ENCODE measurements around the gene KCTD19. TPM values are rescaled to one million over a fixed set of nuclear protein-coding genes. Genes with fewer than 3 reads are reported as not detected.

Gene KCTD19
- polyA plus RNA-seq, 1 donor from 2014 or later: not detected

DNA sequence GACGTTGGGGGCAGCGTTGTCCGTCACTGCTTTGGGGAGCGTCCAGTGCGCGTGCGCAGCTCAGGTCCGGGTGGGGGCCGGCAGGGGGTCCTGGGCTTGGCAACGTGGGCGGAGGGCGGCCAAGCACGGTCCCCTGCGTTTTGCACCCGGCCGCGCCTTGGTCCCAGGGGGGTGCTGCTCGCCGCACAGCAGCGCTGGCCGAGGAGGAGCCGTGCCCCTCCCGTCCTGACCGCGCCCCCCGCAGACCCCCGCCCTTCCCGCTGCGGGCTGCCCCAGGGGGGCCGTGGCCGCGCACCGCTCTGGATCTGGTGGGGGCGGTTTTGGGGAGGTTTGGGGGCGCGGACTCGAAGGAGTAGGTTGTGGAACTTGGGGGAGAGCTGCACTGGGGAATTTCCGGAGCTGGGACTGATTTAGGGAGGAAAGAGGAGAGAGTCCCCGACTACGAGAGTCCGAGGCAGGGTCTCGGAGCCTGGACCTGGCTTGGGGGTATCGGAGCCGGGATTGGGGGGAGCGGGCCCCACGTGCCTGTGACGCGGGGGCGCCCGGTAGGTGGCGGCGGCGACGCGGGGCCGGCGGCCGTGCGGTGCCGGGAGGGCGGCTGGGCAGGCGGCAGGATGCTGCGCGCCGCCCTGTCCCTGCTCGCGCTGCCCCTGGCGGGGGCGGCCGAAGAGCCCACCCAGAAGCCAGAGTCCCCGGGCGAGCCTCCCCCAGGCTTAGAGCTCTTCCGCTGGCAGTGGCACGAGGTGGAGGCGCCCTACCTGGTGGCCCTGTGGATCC lies 78.0 kb downstream of the KCTD19 start, which contains the start of gene SLC9A5:
SLC9A5 (plus strand) TSS at position 579 of the 777 bp plus-strand sequence; CDS start at position 615, 36 bp downstream.
- peak within 1 kb of the TSS; percentile 88 to 92 (median 91) for H3K4me3 Mint-ChIP-seq
- no peaks in the 10 kb centered on the region for H3K9me3 Mint-ChIP-seq
- H3K27me3 Mint-ChIP-seq: peaks cover 19% of the 10 kb centered on the region
- H3K36me3 Mint-ChIP-seq: no peaks in the 10 kb centered on the region
- H3K27ac Mint-ChIP-seq: peak within 1 kb of the TSS; percentile 58 to 92 (median 74)
- H3K4me1 Mint-ChIP-seq: peaks cover 24 to 29% (median 28%) of the 10 kb centered on the region in 3 donors

DNA sequence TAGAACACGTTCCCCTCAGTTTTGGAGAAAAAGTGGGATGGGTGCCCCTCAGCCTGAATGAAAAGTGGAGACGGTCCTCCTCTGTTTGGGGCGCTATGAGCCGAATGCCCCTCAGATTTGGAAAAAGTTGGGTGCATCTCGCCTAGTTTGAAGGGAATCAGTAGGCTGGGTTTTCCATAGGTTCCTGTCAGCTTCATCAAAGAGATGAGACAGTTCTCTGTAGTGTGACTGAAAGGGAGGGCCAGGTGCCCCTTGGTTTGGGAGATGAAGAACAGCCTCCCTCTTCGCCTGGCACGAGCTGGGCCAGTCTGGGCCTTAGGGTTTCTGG lies 78.5 kb downstream of the KCTD19 start:
- Mint-ChIP-seq H3K9me3 (no peaks in the 10 kb centered on the region), H3K36me3 (no peaks in the 10 kb centered on the region), H3K27ac (peak overlapping the region in 2 of 3 donors; percentile 47 to 74), H3K4me3 (peak overlapping the region; percentile 88 to 92 (median 91)), H3K4me1 (peaks cover 24 to 29% (median 28%) of the 10 kb centered on the region in 3 donors), H3K27me3 (peaks cover 19% of the 10 kb centered on the region)

DNA sequence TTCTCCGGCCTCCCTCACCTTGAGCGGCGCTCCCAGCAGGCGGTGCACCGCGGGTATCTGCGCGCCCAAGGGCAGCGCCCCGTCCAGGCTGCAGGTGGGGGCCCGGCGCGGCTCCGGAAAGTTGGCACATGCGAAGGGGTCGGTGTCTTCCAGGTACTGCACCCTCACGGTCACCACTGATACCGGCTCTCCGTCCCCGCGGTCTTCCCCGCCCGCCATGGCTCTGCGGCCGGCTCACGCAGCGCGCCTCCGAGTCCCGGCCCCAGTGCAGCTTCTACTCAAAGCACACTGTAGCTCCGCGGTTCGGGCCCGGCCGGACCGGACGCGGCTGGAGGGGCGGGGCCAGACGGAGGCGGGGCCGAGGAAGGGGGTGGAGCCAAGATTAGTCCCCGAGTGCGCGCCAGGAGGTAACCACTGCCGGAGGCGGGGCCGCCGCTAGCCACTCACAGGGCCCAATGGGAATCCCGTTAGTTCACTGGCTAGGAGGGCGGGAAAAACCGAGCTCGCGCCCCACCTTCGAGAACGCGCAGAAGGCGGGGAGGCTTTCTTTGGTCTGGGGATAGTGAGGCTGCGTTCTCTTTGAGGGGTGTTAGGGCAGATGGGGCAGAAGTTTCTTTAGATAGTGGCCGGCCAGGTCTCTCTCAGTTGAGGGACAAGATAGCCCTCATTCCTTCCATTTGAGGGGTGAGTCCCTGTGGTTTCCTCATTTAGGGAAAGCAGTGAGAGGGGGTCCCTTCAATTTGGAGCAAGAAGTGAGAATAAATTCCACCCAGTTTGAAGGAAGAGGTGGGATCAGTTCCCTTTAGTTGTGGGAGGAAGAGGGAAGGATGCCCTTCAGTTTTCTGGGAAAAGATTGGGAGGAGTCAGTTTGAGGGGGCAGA lies 79.1 kb downstream of the KCTD19 start, which contains the start of gene FHOD1:
FHOD1 (minus strand) TSS at position 290 of the 881 bp plus-strand sequence; CDS start at position 219, 71 bp downstream.
- Mint-ChIP-seq H3K27ac (peak within 1 kb of the TSS; percentile 73 to 92 (median 74)), H3K4me3 (peak within 1 kb of the TSS; percentile 88 to 92 (median 91)), H3K36me3 (no peaks in the 10 kb centered on the region), H3K27me3 (peaks cover 19% of the 10 kb centered on the region), H3K4me1 (peaks cover 24 to 31% (median 28%) of the 10 kb centered on the region in 3 donors), H3K9me3 (no peaks in the 10 kb centered on the region)

DNA sequence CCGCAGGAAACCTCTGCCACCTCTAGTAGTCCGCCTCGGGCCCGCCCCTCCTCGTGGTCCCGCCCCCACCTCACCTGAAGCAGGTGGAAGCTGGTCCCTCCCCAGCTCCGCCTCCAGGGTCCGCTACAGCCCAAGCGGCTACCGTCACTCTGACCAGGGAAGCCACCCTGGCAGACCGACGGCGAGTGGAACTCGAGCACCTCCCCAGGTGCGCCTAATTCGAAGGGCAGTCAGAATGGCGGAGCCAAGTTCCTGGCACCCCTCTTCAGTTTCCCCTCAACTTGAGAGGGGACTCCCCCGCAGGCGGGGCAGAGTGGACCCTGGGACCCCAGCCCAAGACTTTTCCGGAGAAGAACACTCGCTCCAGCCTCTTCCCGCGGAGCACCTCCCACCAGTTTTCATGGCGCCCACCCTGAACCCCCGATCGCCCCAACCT lies 79.8 kb downstream of the KCTD19 start:
- Mint-ChIP-seq H3K36me3 (no peaks in the 10 kb centered on the region), H3K4me1 (peaks cover 24 to 31% (median 28%) of the 10 kb centered on the region in 3 donors), H3K4me3 (peak overlapping the region; percentile 88 to 92 (median 91)), H3K9me3 (no peaks in the 10 kb centered on the region), H3K27me3 (peaks cover 19% of the 10 kb centered on the region), H3K27ac (peak overlapping the region; percentile 73 to 92 (median 74))

DNA sequence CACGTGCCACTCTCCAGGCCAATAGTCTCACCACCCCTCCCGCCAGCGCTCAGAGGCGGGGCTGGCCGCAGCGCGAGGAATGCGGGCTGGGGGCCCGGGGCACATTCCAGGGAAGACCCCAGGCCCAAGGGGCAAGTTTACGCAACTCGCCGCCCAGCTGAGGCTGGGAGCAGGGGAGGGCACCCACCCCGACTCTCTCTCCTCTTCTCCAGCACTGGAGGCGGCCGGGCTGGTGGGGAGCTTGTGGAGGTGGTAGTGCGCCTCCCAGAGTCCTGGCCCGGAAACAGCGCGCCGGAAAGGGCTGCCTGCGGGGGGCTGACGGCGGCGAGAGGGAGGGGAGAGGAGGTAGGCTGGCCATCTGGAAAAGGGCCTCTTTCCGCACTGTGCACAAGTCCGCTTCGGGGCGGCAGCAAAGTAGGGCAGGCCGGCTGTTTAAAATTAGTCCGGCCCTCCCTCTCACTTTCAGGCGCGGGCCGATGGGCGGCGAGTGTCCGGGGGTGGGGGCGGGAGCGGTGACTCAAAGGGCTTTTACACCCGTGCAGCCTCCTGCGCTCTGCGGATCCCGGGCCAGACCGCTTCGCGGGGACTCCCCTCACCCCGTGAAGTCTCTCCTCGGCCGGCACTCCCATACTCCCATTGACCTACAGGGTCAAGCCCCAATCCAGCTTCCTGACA lies 80.3 kb downstream of the KCTD19 start:
- Mint-ChIP-seq H3K36me3 (no peaks in the 10 kb centered on the region), H3K9me3 (no peaks in the 10 kb centered on the region), H3K4me3 (peak overlapping the region; percentile 88 to 92 (median 91)), H3K27me3 (peaks cover 19% of the 10 kb centered on the region), H3K4me1 (peaks cover 24 to 31% (median 25%) of the 10 kb centered on the region in 3 donors), H3K27ac (peak overlapping the region; percentile 73 to 94 (median 92))

DNA sequence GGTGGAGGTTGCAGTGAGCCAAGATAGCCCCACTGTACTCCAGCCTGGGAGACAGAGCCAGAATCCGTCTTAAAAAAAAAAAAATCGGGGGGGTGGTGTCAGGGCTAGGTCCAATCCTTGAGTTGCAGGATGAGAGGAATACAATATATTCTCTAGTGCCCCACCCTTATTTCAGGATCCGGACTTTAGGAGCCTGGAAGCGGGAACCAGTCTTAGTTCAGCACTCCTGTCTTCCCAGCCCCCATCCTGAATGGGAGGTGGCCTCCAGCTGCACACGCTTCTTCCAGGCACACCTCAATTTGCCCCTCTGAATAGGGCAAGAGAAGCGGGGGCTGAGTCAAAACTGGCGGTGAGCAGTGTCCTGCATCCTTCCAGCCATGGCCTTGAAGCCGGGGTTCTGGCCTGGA lies 80.9 kb downstream of the KCTD19 start:
- Mint-ChIP-seq H3K27ac (peak overlapping the region in 1 of 3 donors; percentile 94), H3K9me3 (no peaks in the 10 kb centered on the region), H3K4me1 (peaks cover 24 to 31% (median 25%) of the 10 kb centered on the region in 3 donors), H3K36me3 (no peaks in the 10 kb centered on the region), H3K27me3 (peaks cover 19% of the 10 kb centered on the region), H3K4me3 (peak overlapping the region; percentile 30 to 93 (median 88))

DNA sequence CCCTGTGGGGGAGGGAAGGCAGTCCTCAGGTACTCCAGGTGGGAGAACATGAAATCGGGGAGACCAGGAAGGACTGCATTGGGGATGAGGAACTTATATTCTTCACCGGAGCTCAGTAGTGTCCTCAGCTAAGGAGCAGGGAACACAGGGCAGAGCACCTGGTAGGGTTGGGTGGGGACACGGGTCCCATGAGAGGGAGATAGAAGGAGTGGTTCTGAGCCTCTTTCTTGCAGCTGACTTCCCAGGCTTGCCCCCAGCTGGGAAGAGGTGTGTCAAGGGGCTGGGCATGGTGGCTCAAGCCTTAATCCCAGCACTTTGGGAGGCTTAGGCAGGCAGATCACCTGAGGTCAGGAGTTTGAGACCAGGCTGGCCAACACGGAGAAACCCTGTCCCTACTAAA lies 81.4 kb downstream of the KCTD19 start:
- Mint-ChIP-seq H3K9me3 (no peaks in the 10 kb centered on the region), H3K4me1 (peaks cover 24 to 31% (median 25%) of the 10 kb centered on the region in 3 donors), H3K4me3 (peak overlapping the region; percentile 30 to 93 (median 88)), H3K27me3 (peaks cover 17% of the 10 kb centered on the region), H3K36me3 (no peaks in the 10 kb centered on the region), H3K27ac (peak overlapping the region; percentile 94 to 97 (median 95))

DNA sequence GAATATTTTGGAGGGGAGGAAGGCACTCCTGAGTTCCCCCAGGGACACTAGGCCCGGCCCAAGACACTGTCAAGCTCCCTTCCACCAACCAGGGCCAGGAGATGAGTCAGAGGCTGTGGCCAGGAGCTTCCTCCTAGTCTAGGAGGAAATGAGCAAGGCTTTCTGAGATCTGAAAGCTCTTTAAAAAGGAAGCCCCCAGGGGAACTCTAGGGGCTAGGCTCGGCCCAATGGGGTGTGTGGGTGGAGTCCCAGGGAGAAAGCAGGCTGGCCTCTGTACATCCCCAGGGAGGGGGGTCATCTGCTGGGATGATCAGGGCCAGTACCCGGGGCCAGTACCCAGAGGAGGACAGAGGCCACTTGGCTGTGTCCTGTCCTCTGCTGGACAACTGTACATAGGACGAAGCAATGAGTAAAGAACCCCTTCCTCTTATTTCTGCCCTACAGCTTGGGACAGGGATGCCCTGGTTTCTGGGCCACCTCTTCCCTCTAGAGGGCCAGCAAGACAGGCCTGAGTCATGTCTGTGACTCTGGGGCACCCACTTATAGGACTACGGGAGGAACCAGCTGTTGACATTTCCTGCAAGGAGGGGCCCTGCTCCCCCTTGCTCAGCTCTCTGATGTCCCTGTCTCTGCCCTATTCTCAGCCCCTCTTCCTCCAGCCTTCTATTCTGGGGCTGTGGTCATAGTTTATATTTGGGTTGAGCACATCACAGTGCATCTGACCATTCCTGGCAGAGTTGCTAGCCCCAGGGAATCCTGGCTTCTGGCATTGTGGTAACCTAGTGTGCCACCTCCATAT lies 82.0 kb downstream of the KCTD19 start:
- Mint-ChIP-seq H3K27me3 (peaks cover 11% of the 10 kb centered on the region), H3K4me1 (peaks cover 24 to 31% (median 25%) of the 10 kb centered on the region in 3 donors), H3K27ac (peak overlapping the region; percentile 94 to 97 (median 95)), H3K36me3 (no peaks in the 10 kb centered on the region), H3K4me3 (peak overlapping the region; percentile 88 to 94 (median 90)), H3K9me3 (no peaks in the 10 kb centered on the region)

DNA sequence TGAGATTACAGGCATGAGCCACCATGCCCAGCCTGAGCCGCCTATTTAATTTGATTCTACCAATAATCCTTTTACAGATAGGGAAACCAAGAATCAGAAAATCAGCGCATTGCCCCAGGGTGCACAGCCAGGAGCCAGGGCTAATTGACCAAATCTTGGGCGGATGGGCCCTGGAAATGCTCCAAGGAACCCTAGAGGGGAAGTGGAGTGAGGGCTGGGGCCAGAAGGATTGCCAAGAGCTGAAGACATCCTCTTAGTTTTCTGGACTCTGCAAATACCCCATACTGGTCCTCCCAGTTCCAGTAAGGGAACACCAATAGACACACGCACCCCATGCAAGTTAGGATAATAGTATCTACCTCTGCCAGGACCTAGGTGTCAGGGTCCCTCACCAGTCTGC lies 83.1 kb downstream of the KCTD19 start:
- peak overlapping the region in 1 of 4 donors; percentile 88 for H3K4me3 Mint-ChIP-seq
- H3K27ac Mint-ChIP-seq: peak overlapping the region in 2 of 3 donors; percentile 94 to 95
- H3K36me3 Mint-ChIP-seq: no peaks in the 10 kb centered on the region
- H3K27me3 Mint-ChIP-seq: peaks cover 6% of the 10 kb centered on the region
- peaks cover 22 to 27% (median 24%) of the 10 kb centered on the region in 3 donors for H3K4me1 Mint-ChIP-seq
- H3K9me3 Mint-ChIP-seq: no peaks in the 10 kb centered on the region

DNA sequence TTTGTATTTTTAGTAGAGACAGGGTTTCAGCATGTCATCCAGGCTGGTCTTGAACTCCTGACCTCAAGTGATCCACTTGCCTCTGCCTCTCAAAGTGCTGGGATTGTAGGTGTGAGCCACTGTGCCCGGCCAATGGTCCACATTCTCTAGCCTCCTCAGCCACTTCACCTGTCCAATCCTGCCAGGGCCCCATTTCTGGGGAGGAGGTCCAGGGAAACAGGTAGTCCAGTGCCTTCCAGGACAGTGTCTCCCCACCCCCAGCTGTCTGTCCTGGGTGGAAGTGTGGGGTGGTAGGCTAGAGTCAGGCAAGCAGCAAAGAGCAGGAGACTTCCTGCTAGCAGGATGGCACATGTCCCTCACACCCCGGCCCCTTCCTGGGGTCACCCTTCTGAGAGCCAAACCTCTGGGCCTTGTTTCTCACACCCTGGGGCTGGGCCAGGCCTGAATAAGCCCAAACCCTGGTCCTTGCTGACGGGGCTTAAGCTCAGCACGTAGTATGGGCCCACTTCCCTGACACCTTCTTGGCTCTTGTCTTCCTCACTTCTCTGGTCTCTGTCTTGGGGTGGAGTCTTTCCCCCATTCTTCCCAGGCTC lies 84.3 kb downstream of the KCTD19 start:
- Mint-ChIP-seq H3K36me3 (no peaks in the 10 kb centered on the region), H3K27ac (peak overlapping the region in 1 of 3 donors; percentile 59), H3K4me3 (no peak overlapping the region), H3K27me3 (no peaks in the 10 kb centered on the region), H3K9me3 (no peaks in the 10 kb centered on the region), H3K4me1 (peaks cover 15 to 19% (median 18%) of the 10 kb centered on the region in 3 donors)

DNA sequence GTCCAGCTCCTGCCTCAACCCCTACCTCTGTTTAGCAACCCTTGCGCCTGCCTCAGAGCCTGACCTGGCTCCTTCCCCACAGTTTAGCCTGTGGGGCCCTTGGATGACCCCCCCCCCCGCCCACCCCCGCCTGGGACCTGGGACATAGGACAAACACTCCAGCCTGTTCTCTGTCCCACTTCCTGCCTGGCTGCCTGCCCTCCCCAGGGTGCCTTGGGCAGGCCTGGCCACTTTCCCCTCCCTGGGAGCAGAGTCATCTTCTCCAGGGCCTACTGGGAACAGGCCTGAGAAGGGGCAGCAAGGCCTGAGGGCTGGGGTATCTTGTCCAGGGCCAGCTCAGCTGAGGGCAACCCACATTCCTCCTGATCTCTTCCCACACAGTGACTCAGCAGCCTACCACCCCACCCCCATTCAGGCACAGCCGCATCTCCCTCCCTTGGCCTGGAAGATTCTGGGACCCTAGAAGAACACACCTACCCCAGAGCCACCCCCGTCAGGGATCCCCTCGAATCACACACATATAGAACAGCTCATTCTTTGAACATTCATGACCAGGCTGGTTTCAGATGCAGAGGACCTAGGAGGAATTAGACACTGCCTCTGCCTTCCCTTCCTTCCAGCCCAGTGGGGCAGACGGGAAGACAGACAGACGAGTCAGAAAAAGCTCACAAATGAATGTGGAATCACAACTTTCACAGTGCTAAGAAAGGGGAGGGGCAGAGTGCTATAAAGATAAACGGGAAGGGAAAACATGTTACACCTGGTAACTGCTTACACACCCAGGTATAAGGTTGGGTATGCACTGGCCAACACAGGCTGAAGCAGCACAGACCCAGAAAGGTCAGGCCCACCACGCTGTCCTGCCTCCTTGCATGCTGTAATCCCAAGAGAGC lies 85.3 kb downstream of the KCTD19 start:
- Mint-ChIP-seq H3K27ac (peak overlapping the region in 1 of 3 donors; percentile 32), H3K27me3 (no peaks in the 10 kb centered on the region), H3K4me1 (peaks cover 15 to 19% (median 18%) of the 10 kb centered on the region in 3 donors), H3K36me3 (peaks cover 2% of the 10 kb centered on the region), H3K4me3 (no peak overlapping the region), H3K9me3 (no peaks in the 10 kb centered on the region)

DNA sequence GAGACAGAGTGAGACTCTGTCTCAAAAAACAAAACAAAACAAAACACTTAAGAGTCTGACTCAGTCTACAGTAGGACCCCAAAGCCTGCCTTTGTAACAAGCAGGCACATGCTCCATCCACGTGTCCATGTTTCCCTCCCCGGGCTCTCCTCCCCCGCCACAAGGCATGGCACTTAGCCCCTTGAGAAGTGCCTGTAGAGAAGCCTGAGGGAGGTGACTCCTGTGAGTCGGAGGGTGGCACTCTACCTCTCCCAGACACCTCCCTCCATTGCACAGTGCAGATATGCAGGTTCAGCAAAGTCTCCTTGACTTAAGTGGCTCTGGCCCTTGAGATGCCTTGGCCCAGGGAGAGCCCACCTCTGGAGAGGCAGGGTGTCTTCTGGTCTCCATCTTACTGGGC lies 86.0 kb downstream of the KCTD19 start:
- no peak overlapping the region for H3K27ac Mint-ChIP-seq

More for the DNA sequence above, 86.0 kb downstream of the KCTD19 start:
- Mint-ChIP-seq H3K4me1 (peaks cover 15 to 18% (median 18%) of the 10 kb centered on the region in 3 donors), H3K27me3 (no peaks in the 10 kb centered on the region), H3K36me3 (peaks cover 4% of the 10 kb centered on the region), H3K4me3 (no peak overlapping the region), H3K9me3 (no peaks in the 10 kb centered on the region)

All from IgD-negative memory B cell (primary cell).